GM15510 (cell line): ENCODE measurements around the gene MAPK14.

ENCODE experiments used
- POLR2A ChIP-seq: IDR thresholded peaks from 3 replicates; pipeline ENCODE4 v1.6.1; 2011; ENCODE audit warnings: borderline replicate concordance; ENCODE audit not compliant: insufficient read length; ENCODE audit errors: extremely low read depth

The MAPK14 gene

GRCh38 chr6:36056178-36056577, 28.6 kb downstream of the MAPK14 start:
- TF ChIP-seq POLR2A = no peak

- no peak for TF ChIP-seq POLR2A
Observed at GRCh38 chr6:36061236-36061635, 33.6 kb downstream of the MAPK14 start.

- no peak for TF ChIP-seq POLR2A
Observed at GRCh38 chr6:36062247-36062646, 34.6 kb downstream of the MAPK14 start.

GRCh38 chr6:36063318-36064060, 35.9 kb downstream of the MAPK14 start:
- no peak for TF ChIP-seq POLR2A

GRCh38 chr6:36064770-36065396, 37.3 kb downstream of the MAPK14 start:
- TF ChIP-seq POLR2A = no peak

- TF ChIP-seq POLR2A = no peak
Observed at GRCh38 chr6:36065916-36066315, 38.3 kb downstream of the MAPK14 start.

GRCh38 chr6:36066817-36067216, 39.2 kb downstream of the MAPK14 start:
- no peak for TF ChIP-seq POLR2A

- TF ChIP-seq POLR2A = no peak
Observed at GRCh38 chr6:36067374-36068011, 39.9 kb downstream of the MAPK14 start.

- TF ChIP-seq POLR2A = no peak
Observed at GRCh38 chr6:36068012-36068392, 40.4 kb downstream of the MAPK14 start.

GRCh38 chr6:36068586-36068985, 41.0 kb downstream of the MAPK14 start:
- TF ChIP-seq POLR2A = no peak

- no peak for TF ChIP-seq POLR2A
Observed at GRCh38 chr6:36069573-36069972, 42.0 kb downstream of the MAPK14 start.

- TF ChIP-seq POLR2A = no peak
Observed at GRCh38 chr6:36070252-36070651, 42.6 kb downstream of the MAPK14 start.

GRCh38 chr6:36071281-36071680, 43.7 kb downstream of the MAPK14 start:
- no peak for TF ChIP-seq POLR2A

- no peak for TF ChIP-seq POLR2A
Observed at GRCh38 chr6:36071714-36072113, 44.1 kb downstream of the MAPK14 start.

- TF ChIP-seq POLR2A = no peak
Observed at GRCh38 chr6:36072681-36073080, 45.1 kb downstream of the MAPK14 start.

GRCh38 chr6:36073587-36073986, 46.0 kb downstream of the MAPK14 start:
- no peak for TF ChIP-seq POLR2A
